ENCODE data around the gene SNAPC4.

- TF ChIP-seq, protein P1, sequence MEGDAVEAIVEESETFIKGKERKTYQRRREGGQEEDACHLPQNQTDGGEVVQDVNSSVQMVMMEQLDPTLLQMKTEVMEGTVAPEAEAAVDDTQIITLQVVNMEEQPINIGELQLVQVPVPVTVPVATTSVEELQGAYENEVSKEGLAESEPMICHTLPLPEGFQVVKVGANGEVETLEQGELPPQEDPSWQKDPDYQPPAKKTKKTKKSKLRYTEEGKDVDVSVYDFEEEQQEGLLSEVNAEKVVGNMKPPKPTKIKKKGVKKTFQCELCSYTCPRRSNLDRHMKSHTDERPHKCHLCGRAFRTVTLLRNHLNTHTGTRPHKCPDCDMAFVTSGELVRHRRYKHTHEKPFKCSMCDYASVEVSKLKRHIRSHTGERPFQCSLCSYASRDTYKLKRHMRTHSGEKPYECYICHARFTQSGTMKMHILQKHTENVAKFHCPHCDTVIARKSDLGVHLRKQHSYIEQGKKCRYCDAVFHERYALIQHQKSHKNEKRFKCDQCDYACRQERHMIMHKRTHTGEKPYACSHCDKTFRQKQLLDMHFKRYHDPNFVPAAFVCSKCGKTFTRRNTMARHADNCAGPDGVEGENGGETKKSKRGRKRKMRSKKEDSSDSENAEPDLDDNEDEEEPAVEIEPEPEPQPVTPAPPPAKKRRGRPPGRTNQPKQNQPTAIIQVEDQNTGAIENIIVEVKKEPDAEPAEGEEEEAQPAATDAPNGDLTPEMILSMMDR (IDR thresholded peaks at IDR 0.05): no peak
- no peak for TF ChIP-seq POLR2A (IDR thresholded peaks at IDR 0.05)
Observed at GRCh38 chr9:136443687-136444086, 43.7 kb upstream of the SNAPC4 start.

Measured in testis (tissue), 2 donors.